ENCODE measurements around the gene ZNF777.

DNA sequence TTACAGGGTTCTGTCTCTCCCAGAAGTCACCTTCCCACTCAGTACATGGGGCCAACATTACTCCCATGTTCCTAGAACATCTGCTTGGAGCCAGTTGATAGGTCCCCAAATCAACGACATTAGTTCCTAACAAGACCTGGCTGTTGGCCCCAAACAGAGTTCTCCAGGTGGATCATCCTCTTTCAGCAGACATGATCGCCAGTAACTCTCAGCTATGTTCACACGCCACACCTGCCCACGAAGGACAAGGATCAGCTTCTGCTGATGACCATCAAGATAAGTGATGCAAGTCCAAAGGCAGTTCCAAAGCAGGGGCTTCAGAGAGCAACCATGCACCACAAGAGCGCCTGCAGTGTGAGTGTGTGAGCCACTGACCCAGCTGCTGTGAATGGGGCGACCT, 11.0 kb downstream of the ZNF777 start:
- TF ChIP-seq, protein P1, sequence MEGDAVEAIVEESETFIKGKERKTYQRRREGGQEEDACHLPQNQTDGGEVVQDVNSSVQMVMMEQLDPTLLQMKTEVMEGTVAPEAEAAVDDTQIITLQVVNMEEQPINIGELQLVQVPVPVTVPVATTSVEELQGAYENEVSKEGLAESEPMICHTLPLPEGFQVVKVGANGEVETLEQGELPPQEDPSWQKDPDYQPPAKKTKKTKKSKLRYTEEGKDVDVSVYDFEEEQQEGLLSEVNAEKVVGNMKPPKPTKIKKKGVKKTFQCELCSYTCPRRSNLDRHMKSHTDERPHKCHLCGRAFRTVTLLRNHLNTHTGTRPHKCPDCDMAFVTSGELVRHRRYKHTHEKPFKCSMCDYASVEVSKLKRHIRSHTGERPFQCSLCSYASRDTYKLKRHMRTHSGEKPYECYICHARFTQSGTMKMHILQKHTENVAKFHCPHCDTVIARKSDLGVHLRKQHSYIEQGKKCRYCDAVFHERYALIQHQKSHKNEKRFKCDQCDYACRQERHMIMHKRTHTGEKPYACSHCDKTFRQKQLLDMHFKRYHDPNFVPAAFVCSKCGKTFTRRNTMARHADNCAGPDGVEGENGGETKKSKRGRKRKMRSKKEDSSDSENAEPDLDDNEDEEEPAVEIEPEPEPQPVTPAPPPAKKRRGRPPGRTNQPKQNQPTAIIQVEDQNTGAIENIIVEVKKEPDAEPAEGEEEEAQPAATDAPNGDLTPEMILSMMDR (IDR thresholded peaks at IDR 0.05) = no peak
- no peak for TF ChIP-seq POLR2AphosphoS5 (IDR thresholded peaks at IDR 0.05; ENCODE audit: low read depth, low read length)

Data from Panc1 (cell line).